GM23338 (cell line): Measurements from ENCODE around the gene HACD1. TPM values are rescaled to one million over a fixed set of nuclear protein-coding genes. Genes with fewer than 3 reads are reported as not detected.

ENCODE experiments used
- ATAC-seq: fragments of 200-7000 bp; cut with Tn5 transposase; 3 replicates; pipeline ENCODE4 v1.9.1; 2020
- DNase-seq: peaks from one replicate; pipeline ENCODE4 v3.0.0-alpha.2; 2015; ENCODE audit warnings: low spot score
- H2AFZ ChIP-seq: fragments of 200-600 bp; sonication (generic); 2 replicates; pipeline ENCODE4 v1.8.0; 2016; ENCODE audit warnings: antibody characterized with exemption, mild to moderate bottlenecking, moderate library complexity
- H3F3A ChIP-seq: fragments of 200-600 bp; sonication (generic); replicated peaks from 2 replicates; pipeline ENCODE4 v1.8.0; 2017; ENCODE audit warnings: antibody characterized with exemption, mixed run types, low read depth
- H3K27ac ChIP-seq: fragments of 200-600 bp; sonication (generic); 2 replicates; pipeline ENCODE4 v1.6.1; 2016; ENCODE audit warnings: low read depth
- H3K27me3 ChIP-seq: fragments of 200-600 bp; sonication (generic); 2 replicates; pipeline ENCODE4 v1.8.0; 2016; ENCODE audit warnings: mild to moderate bottlenecking, mixed run types, moderate library complexity; ENCODE audit not compliant: insufficient read depth
- H3K36me3 ChIP-seq: fragments of 200-600 bp; sonication (generic); 2 replicates; pipeline ENCODE4 v1.8.0; 2016; ENCODE audit warnings: mild to moderate bottlenecking; ENCODE audit not compliant: insufficient read depth
- H3K4me1 ChIP-seq: fragments of 200-600 bp; sonication (generic); 2 replicates; pipeline ENCODE4 v1.8.0; 2016; ENCODE audit warnings: mild to moderate bottlenecking, moderate library complexity; ENCODE audit not compliant: insufficient read depth
- H3K4me2 ChIP-seq: fragments of 200-600 bp; sonication (generic); 2 replicates; pipeline ENCODE4 v1.7.1; 2017; ENCODE audit warnings: mixed run types
- H3K4me3 ChIP-seq: fragments of 200-600 bp; sonication (generic); 2 replicates; pipeline ENCODE4 v1.6.1; 2016; ENCODE audit warnings: mixed run types
- H3K79me2 ChIP-seq: fragments of 200-600 bp; sonication (generic); replicated peaks from 2 replicates; pipeline ENCODE4 v1.8.0; 2017; ENCODE audit warnings: mild to moderate bottlenecking; ENCODE audit not compliant: insufficient read depth
- H3K9me2 ChIP-seq: fragments of 200-600 bp; sonication (generic); 2 replicates; pipeline ENCODE4 v1.8.0; 2017; ENCODE audit not compliant: insufficient read depth
- H4K20me1 ChIP-seq: fragments of 200-600 bp; sonication (generic); replicated peaks from 2 replicates; pipeline ENCODE4 v1.8.0; 2017; ENCODE audit warnings: mild to moderate bottlenecking; ENCODE audit not compliant: insufficient read depth
- H3K27ac Mint-ChIP-seq: 2 replicates; pipeline ENCODE4 v1.8.0; 2020; ENCODE audit warnings: inconsistent platforms, mild to moderate bottlenecking, moderate library complexity, mixed read lengths
- H3K27me3 Mint-ChIP-seq: 3 replicates; pipeline ENCODE4 v1.8.0; 2022; ENCODE audit warnings: low read depth, mild to moderate bottlenecking, moderate library complexity, mixed read lengths, inconsistent platforms; ENCODE audit not compliant: insufficient read depth, poor library complexity
- H3K36me3 Mint-ChIP-seq: 3 replicates; pipeline ENCODE4 v1.8.0; 2021; ENCODE audit warnings: low read depth, mild to moderate bottlenecking, inconsistent platforms, moderate library complexity, mixed read lengths
- H3K4me1 Mint-ChIP-seq: 3 replicates; pipeline ENCODE4 v1.8.0; 2020; ENCODE audit warnings: mild to moderate bottlenecking, inconsistent platforms, mixed read lengths
- H3K4me3 Mint-ChIP-seq: 3 replicates; pipeline ENCODE4 v1.8.0; 2021; ENCODE audit warnings: moderate library complexity, mild to moderate bottlenecking, inconsistent platforms, mixed read lengths
- H3K9me3 Mint-ChIP-seq: 3 replicates; pipeline ENCODE4 v1.8.0; 2020; ENCODE audit warnings: moderate library complexity, mild to moderate bottlenecking, inconsistent platforms, mixed read lengths
- NANOG ChIP-seq: IDR thresholded peaks from 2 replicates; pipeline ENCODE4 v1.6.1; 2016; ENCODE audit warnings: antibody characterized with exemption, borderline replicate concordance
- POLR2AphosphoS5 ChIP-seq: IDR thresholded peaks from 2 replicates; pipeline ENCODE4 v1.6.1; 2016; ENCODE audit warnings: antibody characterized with exemption, low read depth
- STAT1 ChIP-seq: IDR thresholded peaks from one replicate; pipeline ENCODE4 v1.6.1; 2016; ENCODE audit warnings: antibody characterized with exemption; ENCODE audit not compliant: unreplicated experiment
- ZNF331 ChIP-seq: fragments of 250-450 bp; sonication (Bioruptor Pico); IDR thresholded peaks from 2 replicates; pipeline ENCODE4 v1.5.0; 2020; ENCODE audit warnings: low read depth, mild to moderate bottlenecking, moderate library complexity
- polyA plus RNA-seq: library from polyadenylated mRNA; unstranded; fragments of >200 nt; fragmentation: Nextera tagmentation; extraction: Ambion mirVana; gene quantifications from 2 replicates; pipeline ENCODE4 v1.2.1, GENCODE V29; 2016
- total RNA-seq: library from RNA; depleted of rRNA; stranded (reverse); fragments of >200 nt; shearing (Covaris generic); gene quantifications from 2 replicates; pipeline ENCODE4 v1.2.3, GENCODE V29; 2014
- TF ChIP-seq, protein P1 (sequence below): fragments of 250-450 bp; sonication (Bioruptor Pico); IDR thresholded peaks from 2 replicates; pipeline ENCODE4 v1.5.0; 2020; ENCODE audit warnings: mild to moderate bottlenecking, moderate library complexity
- TF ChIP-seq, protein P2 (sequence below): IDR thresholded peaks from one replicate; pipeline ENCODE4 v1.6.1; 2018; ENCODE audit warnings: antibody characterized with exemption; ENCODE audit not compliant: unreplicated experiment

Gene HACD1
- total and polyA plus RNA-seq, 2 experiments from 2014 or later, result 32.2 to 66.2 TPM

DNA sequence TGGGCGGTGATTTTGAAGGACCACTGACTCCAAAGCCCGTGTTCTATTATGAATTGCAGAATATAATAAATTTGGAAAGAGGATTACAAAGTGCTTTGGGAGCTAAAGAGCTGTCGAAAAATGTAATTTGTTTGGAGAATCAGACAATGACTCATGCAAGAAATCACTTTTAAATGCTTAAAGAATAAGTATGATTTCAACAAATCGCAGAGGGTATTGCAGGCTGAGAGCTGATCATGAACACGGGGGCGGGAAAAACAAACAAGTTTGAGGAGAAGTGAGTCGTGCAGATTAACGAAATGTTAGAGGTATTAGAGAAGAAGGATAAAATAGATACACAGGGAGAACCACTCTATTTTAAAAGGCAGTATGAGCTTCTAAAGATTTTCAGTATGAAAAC is 4.9 kb upstream of the HACD1 start (continued):
- TF ChIP-seq, protein P1, sequence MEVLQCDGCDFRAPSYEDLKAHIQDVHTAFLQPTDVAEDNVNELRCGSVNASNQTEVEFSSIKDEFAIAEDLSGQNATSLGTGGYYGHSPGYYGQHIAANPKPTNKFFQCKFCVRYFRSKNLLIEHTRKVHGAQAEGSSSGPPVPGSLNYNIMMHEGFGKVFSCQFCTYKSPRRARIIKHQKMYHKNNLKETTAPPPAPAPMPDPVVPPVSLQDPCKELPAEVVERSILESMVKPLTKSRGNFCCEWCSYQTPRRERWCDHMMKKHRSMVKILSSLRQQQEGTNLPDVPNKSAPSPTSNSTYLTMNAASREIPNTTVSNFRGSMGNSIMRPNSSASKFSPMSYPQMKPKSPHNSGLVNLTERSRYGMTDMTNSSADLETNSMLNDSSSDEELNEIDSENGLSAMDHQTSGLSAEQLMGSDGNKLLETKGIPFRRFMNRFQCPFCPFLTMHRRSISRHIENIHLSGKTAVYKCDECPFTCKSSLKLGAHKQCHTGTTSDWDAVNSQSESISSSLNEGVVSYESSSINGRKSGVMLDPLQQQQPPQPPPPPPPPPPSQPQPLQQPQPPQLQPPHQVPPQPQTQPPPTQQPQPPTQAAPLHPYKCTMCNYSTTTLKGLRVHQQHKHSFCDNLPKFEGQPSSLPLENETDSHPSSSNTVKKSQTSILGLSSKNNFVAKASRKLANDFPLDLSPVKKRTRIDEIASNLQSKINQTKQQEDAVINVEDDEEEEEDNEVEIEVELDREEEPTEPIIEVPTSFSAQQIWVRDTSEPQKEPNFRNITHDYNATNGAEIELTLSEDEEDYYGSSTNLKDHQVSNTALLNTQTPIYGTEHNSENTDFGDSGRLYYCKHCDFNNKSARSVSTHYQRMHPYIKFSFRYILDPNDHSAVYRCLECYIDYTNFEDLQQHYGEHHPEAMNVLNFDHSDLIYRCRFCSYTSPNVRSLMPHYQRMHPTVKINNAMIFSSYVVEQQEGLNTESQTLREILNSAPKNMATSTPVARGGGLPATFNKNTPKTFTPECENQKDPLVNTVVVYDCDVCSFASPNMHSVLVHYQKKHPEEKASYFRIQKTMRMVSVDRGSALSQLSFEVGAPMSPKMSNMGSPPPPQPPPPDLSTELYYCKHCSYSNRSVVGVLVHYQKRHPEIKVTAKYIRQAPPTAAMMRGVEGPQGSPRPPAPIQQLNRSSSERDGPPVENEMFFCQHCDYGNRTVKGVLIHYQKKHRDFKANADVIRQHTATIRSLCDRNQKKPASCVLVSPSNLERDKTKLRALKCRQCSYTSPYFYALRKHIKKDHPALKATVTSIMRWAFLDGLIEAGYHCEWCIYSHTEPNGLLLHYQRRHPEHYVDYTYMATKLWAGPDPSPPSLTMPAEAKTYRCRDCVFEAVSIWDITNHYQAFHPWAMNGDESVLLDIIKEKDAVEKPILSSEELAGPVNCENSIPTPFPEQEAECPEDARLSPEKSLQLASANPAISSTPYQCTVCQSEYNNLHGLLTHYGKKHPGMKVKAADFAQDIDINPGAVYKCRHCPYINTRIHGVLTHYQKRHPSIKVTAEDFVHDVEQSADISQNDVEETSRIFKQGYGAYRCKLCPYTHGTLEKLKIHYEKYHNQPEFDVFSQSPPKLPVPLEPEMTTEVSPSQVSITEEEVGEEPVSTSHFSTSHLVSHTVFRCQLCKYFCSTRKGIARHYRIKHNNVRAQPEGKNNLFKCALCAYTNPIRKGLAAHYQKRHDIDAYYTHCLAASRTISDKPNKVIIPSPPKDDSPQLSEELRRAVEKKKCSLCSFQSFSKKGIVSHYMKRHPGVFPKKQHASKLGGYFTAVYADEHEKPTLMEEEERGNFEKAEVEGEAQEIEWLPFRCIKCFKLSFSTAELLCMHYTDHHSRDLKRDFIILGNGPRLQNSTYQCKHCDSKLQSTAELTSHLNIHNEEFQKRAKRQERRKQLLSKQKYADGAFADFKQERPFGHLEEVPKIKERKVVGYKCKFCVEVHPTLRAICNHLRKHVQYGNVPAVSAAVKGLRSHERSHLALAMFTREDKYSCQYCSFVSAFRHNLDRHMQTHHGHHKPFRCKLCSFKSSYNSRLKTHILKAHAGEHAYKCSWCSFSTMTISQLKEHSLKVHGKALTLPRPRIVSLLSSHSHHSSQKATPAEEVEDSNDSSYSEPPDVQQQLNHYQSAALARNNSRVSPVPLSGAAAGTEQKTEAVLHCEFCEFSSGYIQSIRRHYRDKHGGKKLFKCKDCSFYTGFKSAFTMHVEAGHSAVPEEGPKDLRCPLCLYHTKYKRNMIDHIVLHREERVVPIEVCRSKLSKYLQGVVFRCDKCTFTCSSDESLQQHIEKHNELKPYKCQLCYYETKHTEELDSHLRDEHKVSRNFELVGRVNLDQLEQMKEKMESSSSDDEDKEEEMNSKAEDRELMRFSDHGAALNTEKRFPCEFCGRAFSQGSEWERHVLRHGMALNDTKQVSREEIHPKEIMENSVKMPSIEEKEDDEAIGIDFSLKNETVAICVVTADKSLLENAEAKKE (CRISPR knock-in tag), result no peak
- TF ChIP-seq STAT1, result no peak
- TF ChIP-seq, protein P2, sequence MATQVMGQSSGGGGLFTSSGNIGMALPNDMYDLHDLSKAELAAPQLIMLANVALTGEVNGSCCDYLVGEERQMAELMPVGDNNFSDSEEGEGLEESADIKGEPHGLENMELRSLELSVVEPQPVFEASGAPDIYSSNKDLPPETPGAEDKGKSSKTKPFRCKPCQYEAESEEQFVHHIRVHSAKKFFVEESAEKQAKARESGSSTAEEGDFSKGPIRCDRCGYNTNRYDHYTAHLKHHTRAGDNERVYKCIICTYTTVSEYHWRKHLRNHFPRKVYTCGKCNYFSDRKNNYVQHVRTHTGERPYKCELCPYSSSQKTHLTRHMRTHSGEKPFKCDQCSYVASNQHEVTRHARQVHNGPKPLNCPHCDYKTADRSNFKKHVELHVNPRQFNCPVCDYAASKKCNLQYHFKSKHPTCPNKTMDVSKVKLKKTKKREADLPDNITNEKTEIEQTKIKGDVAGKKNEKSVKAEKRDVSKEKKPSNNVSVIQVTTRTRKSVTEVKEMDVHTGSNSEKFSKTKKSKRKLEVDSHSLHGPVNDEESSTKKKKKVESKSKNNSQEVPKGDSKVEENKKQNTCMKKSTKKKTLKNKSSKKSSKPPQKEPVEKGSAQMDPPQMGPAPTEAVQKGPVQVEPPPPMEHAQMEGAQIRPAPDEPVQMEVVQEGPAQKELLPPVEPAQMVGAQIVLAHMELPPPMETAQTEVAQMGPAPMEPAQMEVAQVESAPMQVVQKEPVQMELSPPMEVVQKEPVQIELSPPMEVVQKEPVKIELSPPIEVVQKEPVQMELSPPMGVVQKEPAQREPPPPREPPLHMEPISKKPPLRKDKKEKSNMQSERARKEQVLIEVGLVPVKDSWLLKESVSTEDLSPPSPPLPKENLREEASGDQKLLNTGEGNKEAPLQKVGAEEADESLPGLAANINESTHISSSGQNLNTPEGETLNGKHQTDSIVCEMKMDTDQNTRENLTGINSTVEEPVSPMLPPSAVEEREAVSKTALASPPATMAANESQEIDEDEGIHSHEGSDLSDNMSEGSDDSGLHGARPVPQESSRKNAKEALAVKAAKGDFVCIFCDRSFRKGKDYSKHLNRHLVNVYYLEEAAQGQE, result no peak

DNA sequence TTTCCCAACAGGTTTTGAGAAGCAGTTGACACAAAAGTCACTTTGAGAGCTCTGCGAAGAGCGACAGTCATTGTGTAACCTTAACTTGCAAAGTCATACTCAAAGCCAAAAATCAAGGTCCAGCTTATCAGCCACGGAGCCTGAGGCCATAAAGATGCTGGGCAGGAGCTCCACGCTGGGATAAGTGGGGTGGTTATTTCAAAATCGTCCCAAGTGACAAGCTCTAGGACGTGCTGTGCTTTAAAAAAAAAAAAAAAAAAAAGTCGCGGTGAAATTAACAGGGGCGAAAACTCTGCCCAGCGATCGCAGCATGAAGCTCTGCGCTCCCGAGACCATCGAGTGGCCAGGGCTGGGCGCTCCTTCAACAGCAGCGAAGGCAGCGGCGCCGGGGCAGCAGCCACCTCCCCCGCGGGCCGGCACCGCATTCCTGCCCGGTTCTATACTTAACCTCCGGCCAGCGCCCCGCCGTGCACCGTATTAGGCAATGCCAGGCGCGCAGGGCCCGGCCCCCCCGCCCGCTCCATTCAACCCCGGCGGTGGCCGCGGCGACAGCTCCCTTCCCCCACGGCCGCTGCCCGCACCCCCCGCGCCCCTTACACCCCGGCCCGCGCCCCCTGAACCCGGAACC is 657 bp downstream of the HACD1 start:
- H3K36me3 ChIP-seq, result peaks cover 6% of the 10 kb centered on the region; the same call in 1 of the 2 replicates
- H3K27ac ChIP-seq, result peak overlapping the region; percentile 88
- peaks cover 28% of the 10 kb centered on the region for H3K79me2 ChIP-seq
- TF ChIP-seq NANOG (no peak), STAT1 (no peak), ZNF331 (CRISPR knock-in tag) (no peak), POLR2AphosphoS5 (no peak)
- peak; percentile 80 for ATAC-seq
- no peaks in the 10 kb centered on the region; the same call in 1 of the 2 replicates for H3K27me3 ChIP-seq
- no peaks in the 10 kb centered on the region for H3K9me2 ChIP-seq
- H4K20me1 ChIP-seq, result no peaks in the 10 kb centered on the region
- Mint-ChIP-seq H3K9me3 (no peaks in the 10 kb centered on the region; the same call in 2 of the 3 replicates), H3K4me1 (peaks cover 6% of the 10 kb centered on the region; the same call in 2 of the 3 replicates), H3K27ac (no peak overlapping the region), H3K4me3 (peak overlapping the region; percentile 70), H3K27me3 (peaks cover 8% of the 10 kb centered on the region), H3K36me3 (peaks cover 5% of the 10 kb centered on the region; the same call in 1 of the 3 replicates)
- peaks cover 10% of the 10 kb centered on the region; the same call in 1 of the 2 replicates for H3F3A ChIP-seq
- peak overlapping the region; percentile 95 for H3K4me2 ChIP-seq
- DNase-seq, result peak; percentile 94
- peak overlapping the region; percentile 86 for H3K4me3 ChIP-seq
- no peaks in the 10 kb centered on the region for H3K4me1 ChIP-seq
- no peak overlapping the region for H2AFZ ChIP-seq
